Measurements from ENCODE around the gene RAPGEF2. TPM values are rescaled to one million over a fixed set of nuclear protein-coding genes. Genes with fewer than 3 reads are reported as not detected.

Gene RAPGEF2
- total and polyA plus RNA-seq, 5 donors = 10.6 to 38.6 (median 38.1) TPM

GRCh38 chr4:159149666-159150065 lies 46.8 kb downstream of the RAPGEF2 start:
- no peak for DNase-seq
- no peak overlapping the region for H3K4me3 ChIP-seq (ENCODE audit: low read length)
- peaks cover 16% of the 10 kb centered on the region for H3K4me1 ChIP-seq (ENCODE audit: control insufficient read depth, insufficient read depth, low read length)
- no peaks in the 10 kb centered on the region for H3K9me3 ChIP-seq (ENCODE audit: control insufficient read depth, low read length)
- H3K27ac ChIP-seq (ENCODE audit: low read length) = no peak overlapping the region
- ATAC-seq = no peak
- intact Hi-C loops (cut with DNase I) = loop anchor here in 1 of 4 donors (10.0 kb wide), 1 partner anchor 45 kb away; the partner anchor contains the start of gene RAPGEF2
- H3K27me3 ChIP-seq (ENCODE audit: control insufficient read depth, insufficient read depth) = no peaks in the 10 kb centered on the region
- 100% methylated on average over 1 of the region's 1 CpG for WGBS

DNA sequence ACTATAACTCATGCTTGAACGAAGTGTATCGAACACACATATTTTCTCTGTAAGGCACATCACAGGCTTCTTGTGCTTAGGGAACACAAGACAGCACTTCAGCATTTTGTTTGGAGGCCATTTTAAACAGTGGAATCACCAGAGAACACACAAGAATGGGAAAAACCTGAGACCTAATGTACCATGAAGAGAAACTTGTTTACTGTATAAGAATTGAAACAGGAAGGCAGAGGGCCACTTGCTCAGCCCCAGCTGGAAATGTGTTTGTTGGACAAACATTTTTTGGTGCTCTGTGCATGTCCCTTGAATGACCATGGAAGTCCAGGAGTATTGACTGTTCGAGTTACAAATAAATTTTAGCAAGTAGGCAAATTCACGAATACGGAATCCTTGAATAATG lies 47.5 kb downstream of the RAPGEF2 start:
- ATAC-seq (no peak), DNase-seq (no peak)
- intact Hi-C loops (cut with DNase I) = loop anchor here in 1 of 4 donors (10.0 kb wide), 1 partner anchor 46 kb away; the partner anchor contains the start of gene RAPGEF2
- 84% methylated on average over 5 of the region's 5 CpGs for WGBS
- Histone ChIP-seq H3K4me3 (ENCODE audit: low read length) (no peak overlapping the region), H3K27me3 (ENCODE audit: control insufficient read depth, insufficient read depth) (no peaks in the 10 kb centered on the region), H3K9me3 (ENCODE audit: control insufficient read depth, low read length) (no peaks in the 10 kb centered on the region), H3K4me1 (ENCODE audit: control insufficient read depth, insufficient read depth, low read length) (peaks cover 13% of the 10 kb centered on the region), H3K27ac (ENCODE audit: low read length) (no peak overlapping the region)

DNA sequence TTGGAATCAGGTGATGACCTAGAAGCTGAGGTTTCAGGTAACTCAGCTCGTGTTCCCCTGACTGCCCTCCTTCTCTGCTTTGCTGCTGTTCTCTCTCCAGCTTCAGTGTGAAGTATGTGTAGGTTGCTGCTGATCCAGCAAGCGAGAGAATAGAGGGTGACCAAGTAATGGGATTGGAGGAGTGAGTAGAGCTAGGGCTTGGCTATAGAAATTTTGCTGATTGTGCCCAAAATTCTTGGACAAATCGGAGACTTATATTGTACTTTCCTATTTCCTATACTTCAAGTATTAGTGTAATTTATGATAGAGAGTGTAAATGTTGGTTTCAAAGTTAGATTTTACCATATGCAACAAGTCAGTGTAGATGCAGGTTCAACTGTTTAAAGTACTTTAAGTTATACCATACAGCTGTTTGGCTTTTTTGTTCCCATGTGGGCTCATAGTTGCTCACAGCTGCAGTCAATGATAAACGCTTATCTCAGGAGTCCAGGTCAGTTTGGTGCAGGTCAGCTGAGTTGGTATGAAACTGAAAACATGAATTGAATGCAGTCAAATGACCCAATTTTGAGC lies 48.0 kb downstream of the RAPGEF2 start:
- DNase-seq (no peak), ATAC-seq (no peak)
- peaks cover 10% of the 10 kb centered on the region for H3K4me1 ChIP-seq (ENCODE audit: control insufficient read depth, insufficient read depth, low read length)
- no peaks in the 10 kb centered on the region for H3K27me3 ChIP-seq (ENCODE audit: control insufficient read depth, insufficient read depth)
- intact Hi-C loops (cut with DNase I) = loop anchor here in 1 of 4 donors (10.0 kb wide), 1 partner anchor 46 kb away; the partner anchor contains the start of gene RAPGEF2
- no peaks in the 10 kb centered on the region for H3K9me3 ChIP-seq (ENCODE audit: control insufficient read depth, low read length)
- no peak overlapping the region for H3K27ac ChIP-seq (ENCODE audit: low read length)
- 74% methylated on average over 4 of the region's 4 CpGs for WGBS
- no peak overlapping the region for H3K4me3 ChIP-seq (ENCODE audit: low read length)

DNA sequence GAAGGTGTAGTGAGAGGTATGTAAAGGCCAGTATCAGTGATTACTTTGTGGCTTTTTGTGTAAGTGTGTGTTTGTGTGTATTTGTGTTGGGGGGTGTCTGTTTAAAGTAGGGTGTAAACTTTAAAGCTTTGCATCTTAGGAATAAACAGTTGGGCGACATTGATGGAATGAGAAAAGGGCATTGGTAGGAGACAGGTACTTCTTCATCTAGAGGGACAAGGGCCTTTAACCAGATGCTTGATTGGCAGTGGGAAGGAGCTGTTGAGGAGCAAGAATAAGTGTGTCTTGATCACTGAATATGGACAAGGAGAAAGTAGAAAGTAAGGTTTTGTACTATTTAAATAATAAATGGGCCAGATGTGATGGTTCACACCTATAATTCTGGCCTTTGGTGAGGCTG lies 48.8 kb downstream of the RAPGEF2 start:
- 95% methylated on average over 1 of the region's 1 CpG for WGBS
- no peak overlapping the region for H3K27ac ChIP-seq (ENCODE audit: low read length)
- no peak overlapping the region for H3K4me3 ChIP-seq (ENCODE audit: low read length)
- peaks cover 10% of the 10 kb centered on the region for H3K4me1 ChIP-seq (ENCODE audit: control insufficient read depth, insufficient read depth, low read length)
- intact Hi-C loops (cut with DNase I) = loop anchor here in 1 of 4 donors (10.0 kb wide), 1 partner anchor 47 kb away; the partner anchor contains the start of gene RAPGEF2
- H3K27me3 ChIP-seq (ENCODE audit: control insufficient read depth, insufficient read depth) = no peaks in the 10 kb centered on the region
- DNase-seq (no peak), ATAC-seq (no peak)
- no peaks in the 10 kb centered on the region for H3K9me3 ChIP-seq (ENCODE audit: control insufficient read depth, low read length)

DNA sequence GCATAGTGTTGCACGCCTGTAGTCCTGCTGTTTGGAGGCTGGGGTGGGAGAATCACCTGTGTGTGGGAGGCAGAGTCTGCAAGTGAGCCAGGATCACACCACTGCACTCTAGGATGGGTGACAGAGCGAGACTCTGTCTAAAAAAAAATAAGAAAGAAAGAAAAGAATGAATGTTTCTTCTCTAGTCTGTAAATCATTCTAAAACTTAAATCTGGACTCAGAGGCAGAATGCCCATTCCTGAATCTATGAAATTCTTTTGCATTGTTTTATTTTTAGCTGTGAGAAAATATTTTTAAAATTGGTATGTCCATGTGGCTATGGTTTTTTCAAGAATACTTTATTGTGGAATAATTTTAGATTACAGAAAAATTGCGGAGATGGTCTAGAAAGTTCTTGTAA lies 49.3 kb downstream of the RAPGEF2 start:
- DNase-seq (no peak), ATAC-seq (no peak)
- no peaks in the 10 kb centered on the region for H3K27me3 ChIP-seq (ENCODE audit: control insufficient read depth, insufficient read depth)
- no peak overlapping the region for H3K4me3 ChIP-seq (ENCODE audit: low read length)
- WGBS = 95% methylated on average over 3 of the region's 3 CpGs
- intact Hi-C loops (cut with DNase I) = loop anchor here in 1 of 4 donors (10.0 kb wide), 1 partner anchor 47 kb away; the partner anchor contains the start of gene RAPGEF2
- H3K9me3 ChIP-seq (ENCODE audit: control insufficient read depth, low read length) = no peaks in the 10 kb centered on the region
- H3K4me1 ChIP-seq (ENCODE audit: control insufficient read depth, insufficient read depth, low read length) = peaks cover 10% of the 10 kb centered on the region
- no peak overlapping the region for H3K27ac ChIP-seq (ENCODE audit: low read length)

DNA sequence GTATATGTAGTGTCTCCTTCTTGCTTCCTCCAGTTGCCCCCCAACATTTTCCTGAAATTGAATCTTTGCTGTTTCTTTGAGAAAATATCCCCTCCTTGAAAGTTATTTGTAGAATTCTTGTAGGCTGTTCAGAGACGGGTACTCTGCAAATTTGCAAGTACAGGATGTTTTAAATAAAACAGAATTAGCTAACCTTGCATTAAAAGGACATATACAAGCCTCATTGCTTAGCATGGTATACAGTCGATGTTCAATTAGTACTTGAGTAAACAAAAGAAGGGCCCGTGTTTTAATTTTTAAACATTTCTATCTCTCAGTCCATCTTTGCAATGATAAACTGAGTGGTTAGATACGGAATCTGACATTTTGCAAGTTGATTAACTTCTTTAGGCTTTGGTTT lies 50.8 kb downstream of the RAPGEF2 start:
- Histone ChIP-seq H3K9me3 (ENCODE audit: control insufficient read depth, low read length) (no peaks in the 10 kb centered on the region), H3K4me1 (ENCODE audit: control insufficient read depth, insufficient read depth, low read length) (peaks cover 10% of the 10 kb centered on the region), H3K27ac (ENCODE audit: low read length) (no peak overlapping the region), H3K4me3 (ENCODE audit: low read length) (no peak overlapping the region), H3K27me3 (ENCODE audit: control insufficient read depth, insufficient read depth) (no peaks in the 10 kb centered on the region)
- DNase-seq = no peak
- intact Hi-C loops (cut with DNase I) = loop anchor here in 1 of 4 donors (10.0 kb wide), 1 partner anchor 49 kb away; the partner anchor contains the start of gene RAPGEF2
- no peak for ATAC-seq
- 75% methylated on average over 4 of the region's 4 CpGs for WGBS

DNA sequence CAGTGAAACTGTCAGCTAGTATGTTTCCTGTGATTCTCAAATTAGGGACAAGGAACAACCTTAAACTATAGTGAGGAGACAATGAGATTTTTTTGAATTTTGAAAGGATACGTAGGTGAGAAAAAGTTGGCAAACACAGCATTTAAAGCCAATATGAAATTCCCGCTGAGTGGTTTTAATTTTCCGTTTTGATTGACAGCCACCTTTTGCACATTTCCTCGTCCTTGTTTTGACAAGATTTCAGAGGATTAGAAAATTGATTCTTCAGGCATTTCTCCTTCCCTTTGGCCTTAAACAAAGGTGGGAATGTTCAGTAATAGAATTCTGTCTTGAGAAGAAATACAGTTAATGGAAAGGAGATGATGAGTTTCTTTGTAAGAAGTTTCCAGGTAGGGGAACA lies 52.2 kb downstream of the RAPGEF2 start:
- DNase-seq (no peak), ATAC-seq (no peak)
- Histone ChIP-seq H3K27me3 (ENCODE audit: control insufficient read depth, insufficient read depth) (no peaks in the 10 kb centered on the region), H3K4me1 (ENCODE audit: control insufficient read depth, insufficient read depth, low read length) (peaks cover 7% of the 10 kb centered on the region), H3K9me3 (ENCODE audit: control insufficient read depth, low read length) (no peaks in the 10 kb centered on the region), H3K4me3 (ENCODE audit: low read length) (no peak overlapping the region), H3K27ac (ENCODE audit: low read length) (no peak overlapping the region)
- WGBS = 66% methylated on average over 4 of the region's 4 CpGs
- intact Hi-C loops (cut with DNase I) = loop anchor here in 1 of 4 donors (10.0 kb wide), 1 partner anchor 50 kb away; the partner anchor contains the start of gene RAPGEF2

- DNase-seq (no peak), ATAC-seq (no peak)
- intact Hi-C loops (cut with DNase I) = loop anchor here in 1 of 4 donors (10.0 kb wide), 1 partner anchor 53 kb away; the partner anchor contains the start of gene RAPGEF2
- Histone ChIP-seq H3K4me3 (ENCODE audit: low read length) (no peak overlapping the region), H3K4me1 (ENCODE audit: control insufficient read depth, insufficient read depth, low read length) (no peaks in the 10 kb centered on the region), H3K9me3 (ENCODE audit: control insufficient read depth, low read length) (no peaks in the 10 kb centered on the region), H3K27me3 (ENCODE audit: control insufficient read depth, insufficient read depth) (no peaks in the 10 kb centered on the region), H3K27ac (ENCODE audit: low read length) (no peak overlapping the region)
These were observed 55.3 kb downstream of the RAPGEF2 start for GRCh38 chr4:159158083-159158617.

DNA sequence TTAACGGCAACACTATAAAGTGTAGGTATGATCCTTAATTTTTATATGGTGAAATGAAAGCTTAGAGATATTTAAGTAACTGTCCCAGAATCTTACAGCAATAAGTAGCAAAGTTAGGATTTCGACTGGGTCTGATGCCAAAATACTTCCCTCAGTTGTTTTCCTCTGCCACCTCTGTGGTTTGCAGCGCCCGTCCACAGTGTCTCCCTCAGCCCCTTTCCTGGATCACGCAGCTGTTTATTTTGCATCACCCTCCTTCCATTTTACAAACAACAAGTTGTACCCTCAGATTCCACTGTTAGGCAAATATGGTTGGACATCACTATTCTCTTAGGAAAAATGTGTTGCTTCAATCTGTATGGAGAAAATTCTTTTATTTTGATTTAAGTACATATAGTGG lies 56.1 kb downstream of the RAPGEF2 start:
- ATAC-seq (no peak), DNase-seq (no peak)
- Histone ChIP-seq H3K9me3 (ENCODE audit: control insufficient read depth, low read length) (no peaks in the 10 kb centered on the region), H3K27me3 (ENCODE audit: control insufficient read depth, insufficient read depth) (no peaks in the 10 kb centered on the region), H3K27ac (ENCODE audit: low read length) (no peak overlapping the region), H3K4me3 (ENCODE audit: low read length) (no peak overlapping the region), H3K4me1 (ENCODE audit: control insufficient read depth, insufficient read depth, low read length) (no peaks in the 10 kb centered on the region)
- WGBS = 76% methylated on average over 5 of the region's 5 CpGs
- intact Hi-C loops (cut with DNase I) = loop anchor here in 1 of 4 donors (10.0 kb wide), 1 partner anchor 54 kb away; the partner anchor contains the start of gene RAPGEF2

GRCh38 chr4:159159611-159160010 lies 56.7 kb downstream of the RAPGEF2 start:
- no peak for ATAC-seq
- H3K27ac ChIP-seq (ENCODE audit: low read length) = no peak overlapping the region
- 49% methylated on average over 2 of the region's 2 CpGs for whole genome bisulfite sequencing

GRCh38 chr4:159160242-159160641 lies 57.4 kb downstream of the RAPGEF2 start:
- no peak for ATAC-seq
- Histone ChIP-seq H3K4me1 (ENCODE audit: control insufficient read depth, insufficient read depth, low read length) (no peaks in the 10 kb centered on the region), H3K9me3 (ENCODE audit: control insufficient read depth, low read length) (no peaks in the 10 kb centered on the region), H3K27me3 (ENCODE audit: control insufficient read depth, insufficient read depth) (no peaks in the 10 kb centered on the region), H3K27ac (ENCODE audit: low read length) (no peak overlapping the region), H3K4me3 (ENCODE audit: low read length) (no peak overlapping the region)
- no peak for DNase-seq
- intact Hi-C loops (cut with DNase I) = no loop called here
- 98% methylated on average over 1 of the region's 1 CpG for WGBS

More at GRCh38 chr4:159159611-159160010, 56.7 kb downstream of the RAPGEF2 start:
- Histone ChIP-seq H3K9me3 (ENCODE audit: control insufficient read depth, low read length) (no peaks in the 10 kb centered on the region), H3K4me3 (ENCODE audit: low read length) (no peak overlapping the region), H3K27me3 (ENCODE audit: control insufficient read depth, insufficient read depth) (no peaks in the 10 kb centered on the region), H3K4me1 (ENCODE audit: control insufficient read depth, insufficient read depth, low read length) (no peaks in the 10 kb centered on the region)
- intact Hi-C loops (cut with DNase I) = loop anchor here in 1 of 4 donors (10.0 kb wide), 1 partner anchor 55 kb away; the partner anchor contains the start of gene RAPGEF2
- DNase-seq = no peak
